Pancreas (tissue), 10 donors: ENCODE measurements around the gene DUSP16. TPM values are rescaled to one million over a fixed set of nuclear protein-coding genes. Genes with fewer than 3 reads are reported as not detected.

Source experiments
- ATAC-seq, 4 donors: fragments of 200-7000 bp; cut with Tn5 transposase; one replicate each; pipeline versions ENCODE4 v1.8.0 to v1.9.1; 2020; ENCODE audit warnings: mild to moderate bottlenecking in 4 of 4, moderate library complexity in 4 of 4
- DNase-seq, 6 donors: peaks; one replicate each; pipeline ENCODE4 v3.0.0-alpha.2; 2020
- FAIRE-seq: peaks from 2 replicates; lab custom pipeline; 2012; peaks lifted over from hg19 to GRCh38; lab: Jason Lieb, UNC
- H3K27ac ChIP-seq, 4 donors: fragments of 200-600 bp; sonication (generic); 1 replicate in 3 of 4; 2 replicates in 1 of 4; pipeline versions ENCODE4 v1.5.0 to v1.8.0; 2020
- H3K27me3 ChIP-seq, 4 donors: fragments of 200-600 bp; one replicate each; pipeline ENCODE4 v1.8.0; 2021
- H3K36me3 ChIP-seq, 3 donors: fragments of 200-600 bp; sonication (generic) in 1 of 3; one replicate each; pipeline versions ENCODE4 v1.5.0 to v1.8.0; 2020 to 2021
- H3K4me1 ChIP-seq, 3 donors: fragments of 200-600 bp; one replicate each; pipeline ENCODE4 v1.8.0; 2021
- H3K4me3 ChIP-seq, 4 donors: fragments of 200-600 bp; sonication (generic) in 2 of 4; one replicate each; pipeline versions ENCODE4 v1.5.0 to v1.8.0; 2020 to 2021
- H3K9me3 ChIP-seq, 4 donors: fragments of 200-600 bp; one replicate each; pipeline ENCODE4 v1.8.0; 2021
- WGBS, 2 donors: extraction: QIAGEN DNeasy Blood & Tissue Kit; methylation state at CpG; one replicate each; pipeline ENCODE4 v1.1.7; 2013; 5-methylcytosine and 5-hydroxymethylcytosine counted together
- intact Hi-C, 3 donors: fragments of 100-400 bp; cut with DNase I; formaldehyde crosslinking; loops; one replicate each; pipeline versions ENCODE4 v1.11.1 to v1.14.2; 2022
- polyA plus RNA-seq, 2 donors: library from polyadenylated mRNA; stranded (reverse); fragments of 200-250 nt; gene quantifications; one replicate each; pipeline ENCODE4 v1.2.3, GENCODE V29; 2013
- total RNA-seq, 6 donors: library from RNA; stranded (reverse); fragmentation: NEBNext Ultra II Directional in 4 of 6; extraction: Animal tissue kit (Norgen Biotek cat#: 25700) in 4 of 6; gene quantifications; one replicate each; pipeline versions ENCODE4 v1.2.1 to v1.2.4, GENCODE V29; 2021 to 2023
- TF ChIP-seq, protein P1 (sequence below), 4 donors: fragments of 200-600 bp; sonication (generic) in 3 of 4; IDR thresholded peaks; one replicate each; pipeline versions ENCODE4 v1.5.0 to v1.8.0; 2021; ENCODE audit warnings: antibody characterized with exemption in 4 of 4
- donor health status: healthy with polysubstance abuse.
- donor health status: DM: no; HTN: no; CAD: no; lungs with moderate emphysema.
- donor health status: DM: no; HTN: no; CAD: no.
- donor health status: control.
- donor health status: control.
- donor health status: Bipolar disorder and iron deficiency.
- donor health status: DM: yes; HTN: yes; CAD: no.
- donor health status: DM: no; HTN: no; CAD: no.
- donor health status: DM: no; HTN: no; CAD: no.
- donor health status: DM: yes; HTN: yes; CAD: no.

Gene DUSP16
- total and polyA plus RNA-seq, 8 donors: 5.8 to 38.7 (median 26.5) TPM

DNA sequence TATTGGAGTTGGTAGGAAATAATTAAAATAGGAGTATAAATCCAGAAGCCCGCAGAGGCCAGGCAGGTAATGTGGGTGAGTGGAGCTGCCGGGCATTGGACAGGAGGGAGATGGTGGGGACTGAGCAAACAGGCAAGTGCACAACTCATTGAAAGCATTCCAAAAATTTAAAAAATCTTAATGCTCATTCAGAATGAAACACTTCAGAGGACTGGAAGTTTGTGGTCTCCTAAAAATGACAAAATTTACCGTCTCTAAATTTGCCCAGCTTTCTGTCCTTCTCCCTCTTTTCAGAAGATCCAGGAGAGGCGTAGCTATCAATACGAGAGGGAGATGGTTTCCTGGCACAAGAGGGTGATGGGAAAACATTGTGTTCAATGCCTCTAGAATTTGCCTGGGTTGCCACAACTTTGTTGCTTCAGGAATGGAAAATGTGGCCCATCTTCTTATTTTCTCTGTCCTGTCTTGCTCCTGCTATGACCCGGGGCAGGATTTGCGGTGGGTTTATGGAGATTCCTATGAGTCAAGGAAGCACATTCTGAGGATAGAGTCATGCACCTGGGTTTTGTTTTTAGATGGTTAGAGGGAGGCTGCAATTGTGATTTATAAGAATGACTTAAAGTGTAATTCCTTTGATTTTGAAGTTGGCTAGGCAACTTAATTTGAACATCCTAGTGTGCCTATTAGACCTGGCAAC lies 133.6 kb downstream of the DUSP16 start:
- DNase-seq (no peak), FAIRE-seq (no peak), ATAC-seq (no peak)
- Histone ChIP-seq H3K4me1 (peaks cover 6 to 20% (median 7%) of the 10 kb centered on the region in 3 donors), H3K9me3 (no peaks in the 10 kb centered on the region), H3K27ac (no peak overlapping the region), H3K27me3 (no peaks in the 10 kb centered on the region), H3K36me3 (no peaks in the 10 kb centered on the region), H3K4me3 (no peak overlapping the region)
- intact Hi-C loops: no loop called here
- 84 to 85% methylated on average over 7 of the region's 7 CpGs for WGBS, 2 donors
- TF ChIP-seq, protein P1, sequence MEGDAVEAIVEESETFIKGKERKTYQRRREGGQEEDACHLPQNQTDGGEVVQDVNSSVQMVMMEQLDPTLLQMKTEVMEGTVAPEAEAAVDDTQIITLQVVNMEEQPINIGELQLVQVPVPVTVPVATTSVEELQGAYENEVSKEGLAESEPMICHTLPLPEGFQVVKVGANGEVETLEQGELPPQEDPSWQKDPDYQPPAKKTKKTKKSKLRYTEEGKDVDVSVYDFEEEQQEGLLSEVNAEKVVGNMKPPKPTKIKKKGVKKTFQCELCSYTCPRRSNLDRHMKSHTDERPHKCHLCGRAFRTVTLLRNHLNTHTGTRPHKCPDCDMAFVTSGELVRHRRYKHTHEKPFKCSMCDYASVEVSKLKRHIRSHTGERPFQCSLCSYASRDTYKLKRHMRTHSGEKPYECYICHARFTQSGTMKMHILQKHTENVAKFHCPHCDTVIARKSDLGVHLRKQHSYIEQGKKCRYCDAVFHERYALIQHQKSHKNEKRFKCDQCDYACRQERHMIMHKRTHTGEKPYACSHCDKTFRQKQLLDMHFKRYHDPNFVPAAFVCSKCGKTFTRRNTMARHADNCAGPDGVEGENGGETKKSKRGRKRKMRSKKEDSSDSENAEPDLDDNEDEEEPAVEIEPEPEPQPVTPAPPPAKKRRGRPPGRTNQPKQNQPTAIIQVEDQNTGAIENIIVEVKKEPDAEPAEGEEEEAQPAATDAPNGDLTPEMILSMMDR (IDR thresholded peaks at IDR 0.05): no peak

DNA sequence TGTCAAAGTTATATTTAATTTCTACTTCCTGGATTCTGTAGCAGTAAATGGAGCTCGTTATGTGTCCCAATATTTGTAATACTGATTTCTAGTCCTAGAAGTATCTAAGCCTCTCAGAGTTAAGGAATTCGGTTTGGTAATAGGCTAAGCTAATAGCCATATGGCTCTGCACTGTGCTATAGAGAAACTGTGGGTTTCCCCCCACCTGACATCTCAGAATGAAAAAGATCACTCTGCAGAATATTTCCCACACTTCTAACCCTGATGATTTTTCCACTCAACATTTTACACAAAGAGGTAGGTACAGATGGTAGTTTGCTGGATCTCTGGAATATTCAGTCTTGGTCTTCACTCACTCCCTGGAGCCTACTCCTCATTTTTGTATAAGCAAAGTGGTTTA lies 134.6 kb downstream of the DUSP16 start:
- no peak for FAIRE-seq
- Histone ChIP-seq H3K27ac (no peak overlapping the region), H3K27me3 (no peaks in the 10 kb centered on the region), H3K4me1 (peaks cover 5 to 14% (median 6%) of the 10 kb centered on the region in 3 donors), H3K4me3 (no peak overlapping the region), H3K9me3 (no peaks in the 10 kb centered on the region), H3K36me3 (no peaks in the 10 kb centered on the region)
- DNase-seq: no peak
- intact Hi-C loops: no loop called here
- TF ChIP-seq, protein P1 (IDR thresholded peaks at IDR 0.05): no peak
- no peak for ATAC-seq
- 87 to 95% methylated on average over 2 of the region's 2 CpGs for WGBS, 2 donors

DNA sequence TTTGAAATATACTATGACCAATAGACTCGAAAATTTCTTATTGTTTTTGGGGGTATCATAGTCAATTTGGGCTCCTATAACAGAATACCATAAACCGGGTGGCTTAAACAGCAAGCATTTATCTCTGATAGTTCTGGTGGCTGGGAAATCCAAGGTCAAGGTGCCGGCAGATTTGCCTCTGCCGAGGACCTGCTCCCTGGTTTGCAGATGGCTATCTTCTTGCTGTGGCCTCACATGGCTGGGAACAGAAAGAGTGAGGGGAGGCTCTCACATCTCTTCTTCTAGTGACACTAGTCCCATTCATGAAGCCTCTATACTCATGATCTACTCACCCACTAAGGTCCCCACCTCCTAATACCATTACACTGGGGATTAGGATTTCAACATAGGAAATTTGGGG lies 135.1 kb downstream of the DUSP16 start:
- intact Hi-C loops: no loop called here
- ATAC-seq (no peak), DNase-seq (no peak), FAIRE-seq (no peak)
- Histone ChIP-seq H3K27ac (no peak overlapping the region), H3K27me3 (no peaks in the 10 kb centered on the region), H3K36me3 (no peaks in the 10 kb centered on the region), H3K4me1 (peaks cover under 1 to 9% (median 6%) of the 10 kb centered on the region in 3 donors), H3K4me3 (no peak overlapping the region), H3K9me3 (no peaks in the 10 kb centered on the region)
- TF ChIP-seq, protein P1 (IDR thresholded peaks at IDR 0.05): no peak
- WGBS, 2 donors: 51 to 55% methylated on average over 4 of the region's 4 CpGs

DNA sequence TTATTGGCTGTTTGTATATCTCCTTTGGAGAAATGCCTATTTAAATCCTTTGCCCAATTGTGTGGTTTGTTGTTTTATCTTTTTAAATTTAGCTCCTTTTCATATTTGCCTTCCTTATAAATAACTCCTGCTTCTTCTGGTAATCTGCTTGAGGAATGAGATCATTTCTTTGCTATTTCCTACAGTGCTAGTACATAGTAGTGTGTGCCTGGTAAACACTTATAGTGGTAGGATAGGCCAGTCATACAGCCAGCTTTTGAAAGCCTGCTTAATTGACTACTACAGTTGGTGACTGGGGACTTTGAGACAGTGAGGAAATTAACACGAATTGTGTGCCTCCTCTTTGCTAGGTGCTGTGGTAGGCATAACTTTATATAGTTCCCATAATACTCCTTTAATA lies 137.0 kb downstream of the DUSP16 start:
- intact Hi-C loops: no loop called here
- TF ChIP-seq, protein P1 (IDR thresholded peaks at IDR 0.05): no peak
- Histone ChIP-seq H3K27ac (no peak overlapping the region), H3K9me3 (no peaks in the 10 kb centered on the region), H3K36me3 (no peaks in the 10 kb centered on the region), H3K27me3 (no peaks in the 10 kb centered on the region), H3K4me1 (no peaks in the 10 kb centered on the region), H3K4me3 (no peak overlapping the region)
- DNase-seq (no peak), FAIRE-seq (no peak), ATAC-seq (peak; percentile 55 to 65 (median 64))
- 54 to 75% methylated on average over 1 of the region's 1 CpG for WGBS, 2 donors

DNA sequence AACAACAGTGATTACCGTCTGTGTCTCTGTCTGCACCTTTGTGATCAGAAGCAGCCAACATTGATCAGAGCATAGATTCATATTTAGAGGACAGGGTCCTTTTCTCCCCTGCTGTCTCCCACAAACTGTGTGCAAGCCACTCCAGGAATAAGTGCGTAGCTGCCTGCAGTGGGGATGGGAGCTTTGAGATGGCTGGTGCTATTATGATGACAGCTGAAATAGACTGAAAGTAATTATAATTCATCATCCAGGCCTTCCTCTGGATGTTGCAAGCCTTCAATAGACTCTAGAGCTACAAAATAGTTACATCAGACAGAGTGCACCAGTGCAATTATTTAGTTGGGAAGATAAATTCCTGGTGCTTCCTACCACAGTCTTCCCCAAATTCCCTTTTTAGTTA lies 137.7 kb downstream of the DUSP16 start:
- Histone ChIP-seq H3K36me3 (no peaks in the 10 kb centered on the region), H3K9me3 (no peaks in the 10 kb centered on the region), H3K27me3 (no peaks in the 10 kb centered on the region), H3K4me1 (no peaks in the 10 kb centered on the region), H3K27ac (no peak overlapping the region), H3K4me3 (no peak overlapping the region)
- TF ChIP-seq, protein P1 (IDR thresholded peaks at IDR 0.05): no peak
- intact Hi-C loops: no loop called here
- DNase-seq: no peak
- no peak for ATAC-seq
- WGBS, 2 donors: 76 to 97% methylated on average over 2 of the region's 2 CpGs
- no peak for FAIRE-seq
